HepG2 (cell line): ENCODE data around the gene ZMYND19. TPM values are rescaled to one million over a fixed set of nuclear protein-coding genes. Genes with fewer than 3 reads are reported as not detected.

ENCODE experiments used
- ARID4A ChIP-seq: sonication (generic); formaldehyde crosslinking; IDR thresholded peaks from 2 replicates; pipeline ENCODE4 v1.5.0; 2020; ENCODE audit warnings: mild to moderate bottlenecking, missing genetic modification reagents, borderline replicate concordance
- BRD4 ChIP-seq: sonication (generic); formaldehyde crosslinking; IDR thresholded peaks from 2 replicates; pipeline ENCODE4 v1.4.0; 2020; ENCODE audit warnings: missing genetic modification reagents
- BRF2 ChIP-seq: sonication (generic); formaldehyde crosslinking; IDR thresholded peaks from 2 replicates; pipeline ENCODE4 v1.8.1; 2022; ENCODE audit warnings: mild to moderate bottlenecking, missing genetic modification reagents
- CENPBD1 ChIP-seq: sonication (generic); formaldehyde crosslinking; IDR thresholded peaks from 2 replicates; pipeline ENCODE4 v1.8.0; 2022; ENCODE audit warnings: missing genetic modification reagents, low read depth, mild to moderate bottlenecking, borderline replicate concordance
- HMGXB4 ChIP-seq, 2 experiments: sonication (generic) in 1 of 2; formaldehyde crosslinking in 1 of 2; IDR thresholded peaks; 2 replicates each; pipeline versions ENCODE4 v1.4.0 to v1.6.1; 2018 to 2020; ENCODE audit warnings: missing genetic modification reagents in 2 of 2, borderline replicate concordance in 1 of 2, low read depth in 1 of 2, mild to moderate bottlenecking in 1 of 2, missing biosample characterization in 1 of 2
- HNRNPUL1 ChIP-seq: fragments of 200-400 bp; formaldehyde crosslinking; IDR thresholded peaks from 2 replicates; pipeline ENCODE4 v1.6.1; 2017; ENCODE audit warnings: low read depth, mild to moderate bottlenecking, low read length, moderate library complexity
- JUN ChIP-seq: sonication (generic); formaldehyde crosslinking; IDR thresholded peaks from 2 replicates; pipeline ENCODE4 v1.4.0; 2020; ENCODE audit warnings: mild to moderate bottlenecking, missing genetic modification reagents
- KDM4B ChIP-seq: sonication (generic); formaldehyde crosslinking; IDR thresholded peaks from 2 replicates; pipeline ENCODE4 v1.4.0; 2020; ENCODE audit warnings: missing genetic modification reagents
- KLF11 ChIP-seq: IDR thresholded peaks from 2 replicates; pipeline ENCODE4 v1.6.1; 2016; ENCODE audit warnings: missing compliant biosample characterization
- MNT ChIP-seq: fragments of 450-650 bp; IDR thresholded peaks from 2 replicates; pipeline ENCODE4 v1.6.1; 2016
- MXI1 ChIP-seq: IDR thresholded peaks from 3 replicates; pipeline ENCODE4 v1.6.1; 2012; ENCODE audit warnings: low read depth, low read length, inconsistent platforms, borderline replicate concordance
- SRF ChIP-seq: IDR thresholded peaks from 2 replicates; pipeline ENCODE4 v1.6.1; 2011; ENCODE audit warnings: mild to moderate bottlenecking, low read depth, low read length, moderate library complexity
- ZBTB25 ChIP-seq: IDR thresholded peaks from 2 replicates; pipeline ENCODE4 v1.6.1; 2018; ENCODE audit warnings: missing genetic modification reagents
- ZNF235 ChIP-seq: sonication (generic); formaldehyde crosslinking; IDR thresholded peaks from 2 replicates; pipeline ENCODE4 v1.8.1; 2023; ENCODE audit warnings: mild to moderate bottlenecking, missing genetic modification reagents, borderline replicate concordance
- ZNF263 ChIP-seq: sonication (generic); formaldehyde crosslinking; IDR thresholded peaks from 2 replicates; pipeline ENCODE4 v1.4.0; 2020; ENCODE audit warnings: missing genetic modification reagents
- ZNF331 ChIP-seq: sonication (generic); formaldehyde crosslinking; IDR thresholded peaks from 2 replicates; pipeline ENCODE4 v1.4.0; 2020; ENCODE audit warnings: missing genetic modification reagents
- ZNF547 ChIP-seq: sonication (generic); formaldehyde crosslinking; IDR thresholded peaks from 2 replicates; pipeline ENCODE4 v1.5.1; 2020; ENCODE audit warnings: mild to moderate bottlenecking, missing genetic modification reagents
- ZNF724P ChIP-seq: sonication (generic); formaldehyde crosslinking; IDR thresholded peaks from 2 replicates; pipeline ENCODE4 v1.8.0; 2022; ENCODE audit warnings: missing genetic modification reagents, borderline replicate concordance
- ZNF747 ChIP-seq: sonication (generic); formaldehyde crosslinking; IDR thresholded peaks from 2 replicates; pipeline ENCODE4 v1.8.1; 2023; ENCODE audit warnings: missing genetic modification reagents, mild to moderate bottlenecking, borderline replicate concordance
- polyA plus RNA-seq, 8 experiments: library from polyadenylated mRNA; depleted of rRNA in 3 of 8; stranded (reverse) in 7 of 8; unstranded in 1 of 8; fragments of >200 nt; fragmentation: Illumina TruSeq in 4 of 8; extraction: Trizol in 4 of 8; gene quantifications; 2 replicates each; pipeline versions ENCODE4 v1.2.1 to v1.2.3, GENCODE V29; 2011 to 2016; ENCODE audit warnings: low read depth in 4 of 8, missing spikeins in 1 of 8, mixed read lengths in 1 of 8; ENCODE audit not compliant: insufficient read depth in 1 of 8
- total RNA-seq, 5 experiments: library from RNA; depleted of rRNA; stranded (reverse); fragments of >200 nt; fragmentation: Illumina TruSeq; extraction: Trizol; gene quantifications; 2 replicates each; pipeline ENCODE4 v1.2.3, GENCODE V29; 2016; ENCODE audit warnings: low read depth in 1 of 5

The ZMYND19 gene
- total and polyA plus RNA-seq, 2 of the 13 experiments (the other 11 are each of a cell fraction or from before 2014, with no cell fraction given) = 21.3 to 38.7 TPM

- TF ChIP-seq MNT (no peak), BRF2 (CRISPR knock-in tag) (no peak), ZNF331 (CRISPR knock-in tag) (no peak), SRF (no peak), ARID4A (CRISPR knock-in tag) (peak; percentile 24; the same call in 1 of the 2 replicates), CENPBD1 (CRISPR knock-in tag) (no peak), ZNF747 (no peak), ZBTB25 (no peak), KLF11 (CRISPR knock-in tag) (no peak), JUN (CRISPR knock-in tag) (no peak), MXI1 (no peak), BRD4 (CRISPR knock-in tag) (no peak), HMGXB4 (CRISPR knock-in tag; IDR thresholded peaks at IDR 0.05; ENCODE audit: borderline replicate concordance in 1 of 2, low read depth in 1 of 2) (0 out of 4 replicates have a peak, but pooled peaks of 1 of the 2 experiments have one; percentile 20), ZNF547 (no peak), ZNF263 (CRISPR knock-in tag) (peak; percentile 16; the same call in 1 of the 2 replicates), ZNF724P (CRISPR knock-in tag) (no peak), ZNF235 (CRISPR knock-in tag) (no peak), HNRNPUL1 (no peak), KDM4B (CRISPR knock-in tag) (no peak)
Measured at GRCh38 chr9:137589441-137590122, 730 bp downstream of the ZMYND19 start (continued).
